ENCODE measurements around the gene CCDC154. TPM values are rescaled to one million over a fixed set of nuclear protein-coding genes. Genes with fewer than 3 reads are reported as not detected.
A peak's percentile ranks its signal among the peaks of the same experiment; 100 is the strongest.

The CCDC154 gene
- total and polyA plus RNA-seq, 10 of the 15 experiments (the other 5 are each of a cell fraction or from before 2014, with no cell fraction given) = 0.06 to 0.26 (median 0.25) TPM; not detected in 7

- TF ChIP-seq ZZZ3 (IDR thresholded peaks at IDR 0.05; ENCODE audit: control insufficient read depth, insufficient read length, low read depth) = no peak
- TF ChIP-seq RB1 (IDR thresholded peaks at IDR 0.05; ENCODE audit: borderline replicate concordance) = no peak
- TF ChIP-seq SRF (IDR thresholded peaks at IDR 0.05; ENCODE audit: low read depth in 2 of 2, low read length in 2 of 2) = no peak
- TF ChIP-seq CREM (IDR thresholded peaks at IDR 0.05; ENCODE audit: low read depth) = no peak
- TF ChIP-seq MEF2B (IDR thresholded peaks at IDR 0.05; ENCODE audit: partially characterized antibody, poor library complexity, severe bottlenecking) = no peak
- no peak for TF ChIP-seq KAT2A (conservative IDR thresholded peaks at IDR 0.05; ENCODE audit: control insufficient read depth, low read depth, low read length)
- TF ChIP-seq, protein P1, sequence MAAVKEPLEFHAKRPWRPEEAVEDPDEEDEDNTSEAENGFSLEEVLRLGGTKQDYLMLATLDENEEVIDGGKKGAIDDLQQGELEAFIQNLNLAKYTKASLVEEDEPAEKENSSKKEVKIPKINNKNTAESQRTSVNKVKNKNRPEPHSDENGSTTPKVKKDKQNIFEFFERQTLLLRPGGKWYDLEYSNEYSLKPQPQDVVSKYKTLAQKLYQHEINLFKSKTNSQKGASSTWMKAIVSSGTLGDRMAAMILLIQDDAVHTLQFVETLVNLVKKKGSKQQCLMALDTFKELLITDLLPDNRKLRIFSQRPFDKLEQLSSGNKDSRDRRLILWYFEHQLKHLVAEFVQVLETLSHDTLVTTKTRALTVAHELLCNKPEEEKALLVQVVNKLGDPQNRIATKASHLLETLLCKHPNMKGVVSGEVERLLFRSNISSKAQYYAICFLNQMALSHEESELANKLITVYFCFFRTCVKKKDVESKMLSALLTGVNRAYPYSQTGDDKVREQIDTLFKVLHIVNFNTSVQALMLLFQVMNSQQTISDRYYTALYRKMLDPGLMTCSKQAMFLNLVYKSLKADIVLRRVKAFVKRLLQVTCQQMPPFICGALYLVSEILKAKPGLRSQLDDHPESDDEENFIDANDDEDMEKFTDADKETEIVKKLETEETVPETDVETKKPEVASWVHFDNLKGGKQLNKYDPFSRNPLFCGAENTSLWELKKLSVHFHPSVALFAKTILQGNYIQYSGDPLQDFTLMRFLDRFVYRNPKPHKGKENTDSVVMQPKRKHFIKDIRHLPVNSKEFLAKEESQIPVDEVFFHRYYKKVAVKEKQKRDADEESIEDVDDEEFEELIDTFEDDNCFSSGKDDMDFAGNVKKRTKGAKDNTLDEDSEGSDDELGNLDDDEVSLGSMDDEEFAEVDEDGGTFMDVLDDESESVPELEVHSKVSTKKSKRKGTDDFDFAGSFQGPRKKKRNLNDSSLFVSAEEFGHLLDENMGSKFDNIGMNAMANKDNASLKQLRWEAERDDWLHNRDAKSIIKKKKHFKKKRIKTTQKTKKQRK (IDR thresholded peaks at IDR 0.05; ENCODE audit: low read depth, low read length) = no peak
These were observed 18.6 kb downstream of the CCDC154 start (continued) for GRCh38 chr16:1425616-1426370.

DNA sequence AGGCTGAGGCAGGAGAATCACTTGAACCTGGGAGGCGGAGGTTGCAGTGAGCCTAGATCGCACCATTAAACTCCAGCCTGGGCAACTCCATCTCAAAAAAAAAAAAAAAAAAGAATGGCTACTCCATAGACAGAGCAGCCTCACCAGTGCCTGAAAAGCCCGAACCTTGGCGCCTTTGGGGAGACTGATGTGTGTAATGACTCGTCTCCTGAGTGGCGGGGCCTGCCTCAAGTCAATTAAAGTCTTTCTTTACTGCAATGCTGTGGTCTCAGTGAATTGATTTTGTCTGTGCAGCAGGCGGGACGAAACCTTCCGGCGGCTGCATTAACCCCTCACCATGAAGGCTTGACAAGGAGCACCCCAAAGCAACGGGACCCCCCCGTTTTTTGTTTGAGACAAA, 20.3 kb downstream of the CCDC154 start:
- CTCF ChIA-PET = no interaction called here
- DNase-seq (ENCODE audit: low read depth, low spot score) = no peak
- no peak for ATAC-seq
- H3K9me3 ChIP-seq (replicated peaks; ENCODE audit: control insufficient read depth, insufficient read depth, low read length) = no peaks in the 10 kb centered on the region
- no peak overlapping the region for H3K4me2 ChIP-seq (ENCODE audit: control insufficient read depth, insufficient read depth)
- H3K4me1 ChIP-seq (ENCODE audit: control insufficient read depth, insufficient read depth, low read length) = no peaks in the 10 kb centered on the region
- intact Hi-C loops (cut with micrococcal nuclease; ENCODE audit: unreplicated experiment) (loop anchor here (5.0 kb wide), 3 partner anchors 48 to 188 kb away; partner anchors contain the start of genes CRAMP1, IFT140 and UBE2I), in situ Hi-C loops (cut with MboI) (no loop called here)
- no peaks in the 10 kb centered on the region for H3K36me3 ChIP-seq (ENCODE audit: control insufficient read depth in 2 of 2, insufficient read depth in 2 of 2, low read length in 1 of 2)
- no peaks in the 10 kb centered on the region for H4K20me1 ChIP-seq (ENCODE audit: control insufficient read depth, insufficient read depth)
- RAD21 ChIA-PET (ENCODE audit: unreplicated experiment) = no interaction called here
- POLR2A ChIA-PET = no interaction called here
- no TSS peak for BruUV-seq (replicated peaks)
- 57% methylated on average over 12 of the region's 12 CpGs for WGBS (ENCODE audit: insufficient coverage, insufficient replicate concordance, low lambda C conversion rate, missing lambda C conversion rate)
- SMC1A ChIA-PET (ENCODE audit: uncharacterized antibody, unreplicated experiment) = no interaction called here
- H3K27me3 ChIP-seq (replicated peaks in 1 of 2; ENCODE audit: control insufficient read depth in 2 of 2, insufficient read depth in 2 of 2, low read length in 1 of 2) = no peaks in the 10 kb centered on the region
- H3K27ac ChIP-seq (ENCODE audit: control insufficient read depth, insufficient read depth) = no peak overlapping the region
- peaks cover 15% of the 10 kb centered on the region for H3K79me2 ChIP-seq (ENCODE audit: control insufficient read depth, insufficient read depth, low read length)
- FAIRE-seq = no peak
- no peak overlapping the region for H3K9ac ChIP-seq (ENCODE audit: control insufficient read depth, insufficient read depth, low read length)
- H3K4me3 ChIP-seq = no peak overlapping the region
- TF ChIP-seq ZBTB33 (IDR thresholded peaks at IDR 0.05) (0 out of 2 replicates have a peak, but pooled peaks have one; percentile 16), POLR2AphosphoS2 (IDR thresholded peaks at IDR 0.05; ENCODE audit: low read depth, low read length) (no peak)
- H2AFZ ChIP-seq (ENCODE audit: control insufficient read depth, low read depth, low read length) = no peak overlapping the region

All from GM12878 (cell line).